Measurements from ENCODE around the gene ATP9B. TPM values are rescaled to one million over a fixed set of nuclear protein-coding genes. Genes with fewer than 3 reads are reported as not detected.

Gene ATP9B
- total and polyA plus RNA-seq, 10 of the 15 experiments (the other 5 are each of a cell fraction or from before 2014, with no cell fraction given): 0.74 to 20.7 (median 12.9) TPM

GRCh38 chr18:79290876-79291275 lies 221.7 kb downstream of the ATP9B start (continued):
- TF ChIP-seq ZBTB4 (CRISPR knock-in tag; IDR thresholded peaks at IDR 0.05) (no peak), KLF5 (IDR thresholded peaks at IDR 0.05; ENCODE audit: partially characterized antibody) (no peak), RB1 (IDR thresholded peaks at IDR 0.05; ENCODE audit: borderline replicate concordance) (no peak), RAD21 (IDR thresholded peaks at IDR 0.05; ENCODE audit: insufficient read depth, low read depth, low read length) (no peak), BCL11A (IDR thresholded peaks at IDR 0.05; ENCODE audit: low read depth, low read length) (no peak), RFX5 (IDR thresholded peaks at IDR 0.05; ENCODE audit: low read depth, low read length) (no peak)

- in situ Hi-C loops (cut with MboI): no loop called here
- POLR2A ChIA-PET: no interaction called here
- no peak for ATAC-seq
- no peak for TF ChIP-seq CHD4 (IDR thresholded peaks at IDR 0.05)
- no peak for TF ChIP-seq MEF2A (IDR thresholded peaks at IDR 0.05; ENCODE audit: insufficient read depth, low read depth, low read length)
- no peak for TF ChIP-seq ZNF592 (IDR thresholded peaks at IDR 0.05)
- no peak for TF ChIP-seq NFXL1 (IDR thresholded peaks at IDR 0.05; ENCODE audit: borderline replicate concordance)
- no peak for TF ChIP-seq ZBTB4 (CRISPR knock-in tag; IDR thresholded peaks at IDR 0.05)
- TF ChIP-seq SREBF1 (IDR thresholded peaks at IDR 0.05; ENCODE audit: low read length): no peak
These were observed 225.0 kb downstream of the ATP9B start for GRCh38 chr18:79294235-79294634.

More at GRCh38 chr18:79294235-79294634, 225.0 kb downstream of the ATP9B start:
- Histone ChIP-seq H3K36me3 (ENCODE audit: control insufficient read depth in 2 of 2, insufficient read depth in 2 of 2, low read length in 1 of 2) (no peaks in the 10 kb centered on the region; a peak in 2 of 4 replicates), H4K20me1 (ENCODE audit: control insufficient read depth, insufficient read depth) (no peaks in the 10 kb centered on the region), H3K9me3 (replicated peaks; ENCODE audit: control insufficient read depth, insufficient read depth, low read length) (no peaks in the 10 kb centered on the region), H2AFZ (ENCODE audit: control insufficient read depth, low read depth, low read length) (no peak overlapping the region), H3K27me3 (replicated peaks in 1 of 2; ENCODE audit: control insufficient read depth in 2 of 2, insufficient read depth in 2 of 2, low read length in 1 of 2) (no peaks in the 10 kb centered on the region), H3K9ac (ENCODE audit: control insufficient read depth, insufficient read depth, low read length) (no peak overlapping the region), H3K27ac (ENCODE audit: control insufficient read depth, insufficient read depth) (no peak overlapping the region), H3K79me2 (ENCODE audit: control insufficient read depth, insufficient read depth, low read length) (no peaks in the 10 kb centered on the region), H3K4me2 (ENCODE audit: control insufficient read depth, insufficient read depth) (no peak overlapping the region), H3K4me3 (no peak overlapping the region), H3K4me1 (ENCODE audit: control insufficient read depth, insufficient read depth, low read length) (no peaks in the 10 kb centered on the region)
- SMC1A ChIA-PET (ENCODE audit: uncharacterized antibody, unreplicated experiment): no interaction called here
- 84% methylated on average over 10 of the region's 10 CpGs for WGBS (ENCODE audit: insufficient coverage, insufficient replicate concordance, low lambda C conversion rate, missing lambda C conversion rate)
- no TSS peak for BruUV-seq (replicated peaks)
- intact Hi-C loops (cut with micrococcal nuclease; ENCODE audit: unreplicated experiment): no loop called here
- RAD21 ChIA-PET (ENCODE audit: unreplicated experiment): no interaction called here
- CTCF ChIA-PET: no interaction called here
- FAIRE-seq (no peak), DNase-seq (ENCODE audit: low read depth, low spot score) (no peak)
